IMR-90 (cell line): ENCODE results near the gene FOXP1. TPM values are rescaled to one million over a fixed set of nuclear protein-coding genes. Genes with fewer than 3 reads are reported as not detected.

Source experiments
- ATAC-seq: fragments of 200-7000 bp; cut with Tn5 transposase; 2 replicates; pipeline ENCODE4 v1.9.1; 2020; ENCODE audit warnings: low read depth, mild to moderate bottlenecking, moderate library complexity
- BruUV-seq: library from RNA; stranded (reverse); fragments of 400-500 nt; replicated peaks from 2 replicates; lab custom pipeline; 2021; lab: Mats Ljungman, UMichigan
- CTCF ChIA-PET: fragments of 300-600 bp; formaldehyde crosslinking; extraction: SDS; loops from one replicate; lab custom pipeline; 2021; ENCODE audit warnings: antibody characterized with exemption; lab: Yijun Ruan, JAX
- POLR2A ChIA-PET: fragments of 300-600 bp; sonication (Branson Sonifier 250); formaldehyde crosslinking; loops from one replicate; lab custom pipeline; 2022; ENCODE audit warnings: antibody characterized with exemption; ENCODE audit not compliant: unreplicated experiment; lab: Charles Lee
- DNase-seq: peaks from one replicate; pipeline ENCODE4 v3.0.0; 2013
- H2AFZ ChIP-seq: replicated peaks from 2 replicates; pipeline ENCODE3; 2013; ENCODE audit warnings: low read length, mild to moderate bottlenecking; ENCODE audit not compliant: poor library complexity
- H2AK5ac ChIP-seq: 2 replicates; pipeline ENCODE4 v1.6.1; 2013; ENCODE audit warnings: low read depth, low read length, inconsistent platforms
- H2AK9ac ChIP-seq: replicated peaks from 2 replicates; pipeline ENCODE3; 2013; ENCODE audit warnings: mild to moderate bottlenecking, low read depth, low read length, moderate library complexity; ENCODE audit not compliant: poor library complexity
- H2BK120ac ChIP-seq: 2 replicates; pipeline ENCODE4 v1.6.1; 2013; ENCODE audit warnings: low read depth, low read length, inconsistent platforms
- H2BK15ac ChIP-seq: 3 replicates; pipeline ENCODE4 v1.6.1; 2013; ENCODE audit warnings: low read depth, low read length, inconsistent platforms
- H2BK20ac ChIP-seq: 2 replicates; pipeline ENCODE4 v1.6.1; 2013; ENCODE audit warnings: low read depth, mild to moderate bottlenecking, inconsistent platforms, low read length, moderate library complexity
- H2BK5ac ChIP-seq: 2 replicates; pipeline ENCODE4 v1.6.1; 2013; ENCODE audit warnings: mild to moderate bottlenecking, low read depth, low read length, inconsistent platforms; ENCODE audit not compliant: poor library complexity, severe bottlenecking
- H3K14ac ChIP-seq: replicated peaks from 2 replicates; pipeline ENCODE4 v1.6.1; 2013; ENCODE audit warnings: low read depth, low read length, inconsistent platforms
- H3K18ac ChIP-seq: 2 replicates; pipeline ENCODE4 v1.6.1; 2013; ENCODE audit warnings: low read depth, low read length, control low read depth
- H3K23ac ChIP-seq: 2 replicates; pipeline ENCODE4 v1.6.1; 2013; ENCODE audit warnings: low read depth, low read length, inconsistent platforms
- H3K27ac ChIP-seq: 2 replicates; pipeline ENCODE4 v1.5.1; 2013; ENCODE audit warnings: mild to moderate bottlenecking, control low read depth, low read length; ENCODE audit not compliant: insufficient read depth
- H3K27me3 ChIP-seq: 2 replicates; pipeline ENCODE4 v1.6.1; 2013; ENCODE audit warnings: low read length; ENCODE audit not compliant: control insufficient read depth, insufficient read depth
- H3K36me3 ChIP-seq: 2 replicates; pipeline ENCODE4 v1.6.1; 2013; ENCODE audit warnings: low read length, mixed read lengths; ENCODE audit not compliant: control insufficient read depth, insufficient read depth
- H3K4ac ChIP-seq: 2 replicates; pipeline ENCODE4 v1.6.1; 2013; ENCODE audit warnings: low read depth, low read length, inconsistent platforms
- H3K4me1 ChIP-seq: 2 replicates; pipeline ENCODE4 v1.6.1; 2013; ENCODE audit warnings: low read length, mixed read lengths; ENCODE audit not compliant: control insufficient read depth, insufficient read depth
- H3K4me2 ChIP-seq: 2 replicates; pipeline ENCODE4 v1.6.1; 2013; ENCODE audit warnings: low read depth, mild to moderate bottlenecking, control low read depth, low read length, moderate library complexity
- H3K4me3 ChIP-seq: 2 replicates; pipeline ENCODE4 v1.5.1; 2013; ENCODE audit warnings: low read depth, mild to moderate bottlenecking, control low read depth, low read length, moderate library complexity; ENCODE audit not compliant: insufficient read depth
- H3K56ac ChIP-seq: 2 replicates; pipeline ENCODE4 v1.6.1; 2013; ENCODE audit warnings: low read length, inconsistent platforms; ENCODE audit not compliant: insufficient read depth; ENCODE audit errors: extremely low read depth
- H3K79me1 ChIP-seq, 2 experiments: 2 replicates each; pipeline ENCODE4 v1.6.1; 2013; ENCODE audit warnings: low read length in 2 of 2, inconsistent platforms in 1 of 2, low read depth in 1 of 2
- H3K9ac ChIP-seq: 2 replicates; pipeline ENCODE4 v1.6.1; 2013; ENCODE audit warnings: low read depth, low read length, control low read depth
- H3K9me1 ChIP-seq: 2 replicates; pipeline ENCODE4 v1.6.1; 2013; ENCODE audit warnings: low read length, inconsistent platforms; ENCODE audit not compliant: insufficient read depth
- H3K9me3 ChIP-seq: 2 replicates; pipeline ENCODE4 v1.6.1; 2013; ENCODE audit warnings: low read length; ENCODE audit not compliant: control insufficient read depth, insufficient read depth
- H4K20me1 ChIP-seq: 2 replicates; pipeline ENCODE4 v1.6.1; 2013; ENCODE audit warnings: low read length, inconsistent platforms; ENCODE audit not compliant: insufficient read depth
- H4K5ac ChIP-seq: 2 replicates; pipeline ENCODE4 v1.6.1; 2013; ENCODE audit warnings: mild to moderate bottlenecking, low read depth, low read length, control low read depth
- H4K8ac ChIP-seq, 2 experiments: 2 replicates each; pipeline ENCODE4 v1.6.1; 2013; ENCODE audit warnings: low read depth in 2 of 2, low read length in 2 of 2, control low read depth in 1 of 2, inconsistent platforms in 1 of 2
- H4K91ac ChIP-seq: 2 replicates; pipeline ENCODE4 v1.6.1; 2013; ENCODE audit warnings: low read depth, low read length, inconsistent platforms; ENCODE audit not compliant: insufficient read depth
- CEBPB ChIP-seq: IDR thresholded peaks from 2 replicates; pipeline ENCODE4 v1.6.1; 2012; ENCODE audit warnings: low read depth, low read length, improper control_type of control experiment
- ELK1 ChIP-seq: fragments of 150-350 bp; IDR thresholded peaks from 2 replicates; pipeline ENCODE4 v1.6.1; 2016; ENCODE audit warnings: low read depth, mild to moderate bottlenecking, low read length, moderate library complexity, borderline replicate concordance
- MAZ ChIP-seq: IDR thresholded peaks from 2 replicates; pipeline ENCODE4 v1.6.1; 2012; ENCODE audit warnings: low read depth, mild to moderate bottlenecking, low read length, improper control_type of control experiment, moderate library complexity, borderline replicate concordance
- NFE2L2 ChIP-seq: fragments of 150-350 bp; IDR thresholded peaks from 2 replicates; pipeline ENCODE4 v1.6.1; 2016; ENCODE audit warnings: low read depth, mild to moderate bottlenecking, low read length
- RAD21 ChIP-seq: IDR thresholded peaks from 2 replicates; pipeline ENCODE4 v1.6.1; 2012; ENCODE audit warnings: low read length, improper control_type of control experiment
- SMC3 ChIP-seq: fragments of 150-350 bp; IDR thresholded peaks from 2 replicates; pipeline ENCODE4 v1.6.1; 2016; ENCODE audit warnings: low read depth, mild to moderate bottlenecking, antibody characterized with exemption, low read length, moderate library complexity
- USF2 ChIP-seq: fragments of 150-350 bp; IDR thresholded peaks from 2 replicates; pipeline ENCODE4 v1.6.1; 2017; ENCODE audit warnings: mild to moderate bottlenecking, antibody characterized with exemption, low read length, low read depth
- WGBS, 2 experiments: methylation state at CpG; one replicate each; pipeline versions ENCODE4 v1.1.5 to v1.1.7; 2013; ENCODE audit warnings: missing lambda C conversion rate in 2 of 2; ENCODE audit not compliant: insufficient read length in 1 of 2; ENCODE audit errors: extremely low coverage in 2 of 2; 5-methylcytosine and 5-hydroxymethylcytosine counted together
- dilution Hi-C: fragments of 300-500 bp; cut with HindIII; formaldehyde crosslinking; loops from one replicate; pipeline ENCODE4 v1.14.3; 2018; ENCODE audit warnings: low sequenced_read_pairs; ENCODE audit not compliant: unreplicated experiment
- in situ Hi-C: fragments of 300-500 bp; cut with MboI; formaldehyde crosslinking; loops from 3 replicates; pipeline ENCODE4 v1.14.3; 2019; ENCODE audit warnings: low sequenced_read_pairs, inconsistent platforms, mixed read lengths
- intact Hi-C: fragments of 100-400 bp; cut with micrococcal nuclease; formaldehyde crosslinking; loops from 2 replicates; pipeline ENCODE4 v1.10.0; 2022
- polyA plus RNA-seq, 3 experiments: library from polyadenylated mRNA; depleted of rRNA; stranded (reverse); fragments of >200 nt; gene quantifications; 2 replicates each; pipeline ENCODE4 v1.2.3, GENCODE V29; 2012; ENCODE audit warnings: low replicate concordance in 1 of 3
- total RNA-seq: library from RNA; depleted of rRNA; stranded (reverse); fragments of >200 nt; gene quantifications from 2 replicates; pipeline ENCODE4 v1.2.3, GENCODE V29; 2012

Gene FOXP1
- total and polyA plus RNA-seq, 2 of the 4 experiments (the other 2 are of a cell fraction) = 37.0 to 132 TPM

DNA sequence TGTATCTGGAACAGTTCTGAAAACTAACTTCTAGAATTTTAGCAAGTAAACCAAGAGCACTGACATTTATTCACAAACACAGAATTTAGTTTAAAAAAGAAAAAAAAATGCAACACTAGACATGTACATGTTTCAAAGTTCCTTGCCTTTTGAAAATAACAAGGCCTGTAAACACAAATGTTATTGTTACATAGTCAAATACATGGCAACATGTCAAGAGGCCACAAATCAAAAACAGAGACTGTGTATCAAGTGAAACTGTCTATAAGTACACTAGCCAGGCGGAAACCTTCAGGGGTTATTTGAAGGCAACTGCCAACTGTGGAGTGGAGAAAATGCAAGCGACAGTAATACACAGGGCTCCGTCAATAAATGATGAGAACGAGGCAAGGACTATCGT lies 547.6 kb downstream of the FOXP1 start:
- Histone ChIP-seq H4K8ac (peak overlapping the region; percentile 22 to 73; a peak in 3 of 4 replicates), H4K20me1 (peaks cover 42% of the 10 kb centered on the region), H3K14ac (peak overlapping the region; percentile 48), H3K23ac (peak overlapping the region; percentile 63), H3K36me3 (peaks cover 53% of the 10 kb centered on the region), H3K9me1 (peaks cover 27% of the 10 kb centered on the region), H2AFZ (no peak overlapping the region), H2AK5ac (peak overlapping the region; percentile 25; the same call in 1 of the 2 replicates), H3K9me3 (no peaks in the 10 kb centered on the region), H2AK9ac (no peak overlapping the region), H3K27me3 (no peaks in the 10 kb centered on the region), H4K5ac (peak overlapping the region; percentile 61; the same call in 1 of the 2 replicates), H2BK20ac (no peak overlapping the region), H3K27ac (peak overlapping the region; percentile 76), H2BK5ac (peak overlapping the region; percentile 60), H3K18ac (peak overlapping the region; percentile 53; the same call in 1 of the 2 replicates), H2BK120ac (peak overlapping the region; percentile 54), H3K56ac (peak overlapping the region; percentile 35; the same call in 1 of the 2 replicates), H3K4me2 (peak overlapping the region; percentile 25; the same call in 1 of the 2 replicates), H2BK15ac (peak overlapping the region; percentile 54; the same call in 2 of the 3 replicates), H4K91ac (peak overlapping the region; percentile 30; the same call in 1 of the 2 replicates), H3K4ac (peak overlapping the region; percentile 44), H3K9ac (0 out of 2 replicates have a peak overlapping the region, but pooled peaks have one; percentile 4), H3K4me1 (peaks cover 6% of the 10 kb centered on the region), H3K4me3 (no peak overlapping the region), H3K79me1 (peaks cover 42 to 85% of the 10 kb centered on the region in 2 experiments)
- ChIA-PET CTCF (no interaction called here), POLR2A (no interaction called here)
- TF ChIP-seq ELK1 = no peak
- no peak for TF ChIP-seq NFE2L2
- no peak for TF ChIP-seq CEBPB
- TF ChIP-seq RAD21 = no peak
- TF ChIP-seq SMC3 = no peak
- no peak for TF ChIP-seq USF2
- TF ChIP-seq MAZ = no peak
- WGBS, 2 experiments = 47% methylated on average over 2 of the region's 5 CpGs; no CpG with 5 or more reads in 1 of the 2 experiments
- dilution Hi-C loops = no loop called here
- BruUV-seq = no TSS peak
- in situ Hi-C loops = no loop called here
- ATAC-seq (no peak), DNase-seq (no peak)
- intact Hi-C loops = no loop called here
